HG03196 (cell line): Measurements from ENCODE around the gene ANKRD33B.
"Not testable (repeated sequence)": the region's sequence is repeated elsewhere in the genome, so short reads cannot be mapped to it uniquely, and the experiment has no call there.

Experiments
- ATAC-seq: cut with Tn5 transposase; IDR thresholded peaks from one replicate; pipeline ENCODE4 v1.9.1; 2021; ENCODE audit not compliant: unreplicated experiment

The ANKRD33B gene

GRCh38 chr5:10611290-10611689, 47.4 kb downstream of the ANKRD33B start:
- no peak for ATAC-seq

DNA sequence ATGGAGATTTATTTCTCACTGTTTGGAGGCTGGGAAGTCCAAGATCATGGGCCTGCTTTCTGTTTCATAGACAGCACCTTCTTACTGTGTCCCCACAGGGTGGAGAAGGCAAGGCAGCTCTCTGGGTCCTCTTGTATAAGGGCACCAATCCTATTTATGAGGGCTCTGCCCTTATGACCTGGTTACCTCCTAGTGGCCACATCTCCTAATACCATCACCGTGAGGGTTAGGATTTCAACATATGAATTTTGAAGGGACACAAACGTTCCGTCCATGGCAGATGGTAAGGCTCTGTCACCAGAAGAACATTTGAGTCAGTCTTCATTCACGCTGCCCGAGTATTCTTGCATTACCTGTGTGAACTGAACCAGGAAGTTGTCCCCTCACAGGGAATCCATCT, 48.4 kb downstream of the ANKRD33B start:
- no peak for ATAC-seq

DNA sequence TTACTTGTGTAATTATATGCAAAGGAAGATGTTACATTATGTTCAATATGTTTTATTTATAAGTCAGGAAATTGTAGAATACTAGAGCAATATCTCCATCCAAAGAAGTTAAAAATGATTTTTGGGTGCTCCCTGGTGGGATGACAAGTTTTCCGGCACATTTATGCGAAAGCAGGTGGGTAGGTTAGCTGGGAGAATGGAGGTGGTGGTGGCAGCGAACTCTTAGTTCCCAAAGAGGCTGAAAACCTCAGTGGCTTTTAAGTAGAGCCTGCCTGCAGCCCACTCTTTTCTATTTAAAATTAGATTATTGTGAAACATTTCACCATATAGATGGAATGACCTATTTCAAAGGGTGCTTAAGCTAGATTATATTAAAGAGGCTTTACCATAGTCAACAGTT, 51.8 kb downstream of the ANKRD33B start:
- ATAC-seq, result no peak

GRCh38 chr5:10617103-10617502, 53.2 kb downstream of the ANKRD33B start:
- ATAC-seq, result no peak

GRCh38 chr5:10618311-10618710, 54.4 kb downstream of the ANKRD33B start:
- no peak for ATAC-seq

GRCh38 chr5:10619649-10620048, 55.8 kb downstream of the ANKRD33B start:
- no peak for ATAC-seq

- no peak for ATAC-seq
Observed at GRCh38 chr5:10620346-10620745, 56.5 kb downstream of the ANKRD33B start.

DNA sequence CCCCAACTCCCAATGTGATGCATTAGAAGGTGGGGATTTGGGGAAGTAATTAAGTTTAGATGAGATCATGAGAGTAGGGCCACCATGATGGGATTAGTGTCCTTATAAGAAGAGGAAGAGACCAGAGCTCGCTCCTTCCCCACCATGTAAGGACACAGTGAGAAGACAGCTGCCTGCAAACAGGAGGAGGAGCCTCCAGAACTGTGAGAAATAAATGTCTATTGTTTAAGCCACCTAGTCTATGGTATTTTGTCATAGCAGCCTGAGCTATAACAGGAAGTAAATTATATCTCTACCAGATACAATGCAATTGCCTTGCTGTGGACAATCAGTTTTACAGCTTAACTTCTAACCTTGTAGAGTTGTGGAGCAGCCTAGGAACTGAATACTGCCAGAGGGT, 58.0 kb downstream of the ANKRD33B start:
- no peak for ATAC-seq

- ATAC-seq, result no peak
Observed at GRCh38 chr5:10622810-10623209, 58.9 kb downstream of the ANKRD33B start.

DNA sequence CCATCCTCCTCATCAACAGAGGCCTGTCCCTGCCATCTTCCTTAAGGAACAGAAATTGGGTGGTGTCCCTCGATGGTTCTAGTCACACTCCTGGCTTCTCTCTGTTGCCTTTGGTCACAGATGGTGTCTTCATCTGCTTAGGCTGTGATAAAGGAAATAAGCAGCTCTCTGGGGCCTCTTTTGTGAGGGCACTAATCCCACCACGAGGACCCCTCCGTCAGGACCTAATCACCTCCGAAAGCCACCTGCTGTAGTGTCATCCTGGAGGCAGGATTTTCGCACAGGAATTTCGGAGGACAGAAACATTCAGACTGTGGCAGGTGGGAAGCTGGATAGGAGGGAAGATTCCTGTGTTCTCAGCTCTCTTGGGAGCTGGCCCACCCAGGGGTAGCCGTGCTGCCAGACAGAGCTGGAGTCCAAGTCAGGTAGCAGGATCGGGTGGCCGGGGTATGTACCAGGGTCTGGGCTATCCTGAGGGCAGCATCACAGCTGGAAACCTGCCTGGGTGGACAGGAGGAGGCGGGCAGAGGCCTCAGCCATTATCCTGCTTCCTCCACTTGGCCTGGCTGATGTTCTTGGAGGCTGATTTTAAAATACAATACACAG, 59.5 kb downstream of the ANKRD33B start:
- ATAC-seq, result no peak

DNA sequence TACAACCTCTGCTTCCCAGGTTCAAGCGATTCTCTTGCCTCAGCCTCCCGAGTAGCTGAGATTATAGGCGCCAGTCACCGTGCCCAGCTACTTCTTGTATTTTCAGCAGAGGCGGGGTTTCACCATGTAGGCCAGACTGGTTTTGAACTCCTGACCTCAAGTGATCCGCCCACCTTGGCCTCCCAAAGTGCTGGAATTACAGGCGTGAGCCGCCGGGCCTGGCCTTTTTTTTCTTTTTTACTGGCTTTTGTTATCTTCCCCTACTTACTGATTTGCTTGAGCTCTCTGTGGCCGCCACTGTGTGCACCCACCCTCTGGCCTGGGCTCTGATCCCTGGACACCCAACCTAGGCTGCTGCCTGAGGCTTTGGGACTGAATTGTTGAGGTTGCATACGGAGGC, 60.3 kb downstream of the ANKRD33B start:
- no peak for ATAC-seq

DNA sequence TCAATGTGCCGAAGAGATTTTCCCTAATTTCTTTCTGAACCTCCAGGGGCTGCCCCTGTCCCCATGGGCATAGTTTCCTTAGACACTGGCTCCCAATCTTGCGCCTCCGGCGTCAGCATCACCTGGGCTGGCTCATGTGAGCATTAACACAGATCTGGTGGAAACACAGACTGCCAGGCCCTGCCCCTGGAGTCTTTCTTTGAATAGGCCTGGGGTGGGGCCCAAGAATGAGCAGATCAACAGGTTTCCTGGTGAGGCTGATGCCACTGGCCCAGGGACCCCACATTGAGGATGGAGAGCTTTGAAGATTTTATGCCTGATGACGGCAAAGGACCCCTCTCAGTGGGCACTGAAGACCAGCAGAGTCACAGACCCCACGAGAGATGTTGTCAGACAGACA, 60.8 kb downstream of the ANKRD33B start:
- ATAC-seq, result no peak

GRCh38 chr5:10625700-10626472, 62.0 kb downstream of the ANKRD33B start:
- ATAC-seq, result no peak

GRCh38 chr5:10626473-10627013, 62.7 kb downstream of the ANKRD33B start:
- ATAC-seq, result no peak

GRCh38 chr5:10627160-10627701, 63.4 kb downstream of the ANKRD33B start:
- peak; percentile 23 for ATAC-seq

DNA sequence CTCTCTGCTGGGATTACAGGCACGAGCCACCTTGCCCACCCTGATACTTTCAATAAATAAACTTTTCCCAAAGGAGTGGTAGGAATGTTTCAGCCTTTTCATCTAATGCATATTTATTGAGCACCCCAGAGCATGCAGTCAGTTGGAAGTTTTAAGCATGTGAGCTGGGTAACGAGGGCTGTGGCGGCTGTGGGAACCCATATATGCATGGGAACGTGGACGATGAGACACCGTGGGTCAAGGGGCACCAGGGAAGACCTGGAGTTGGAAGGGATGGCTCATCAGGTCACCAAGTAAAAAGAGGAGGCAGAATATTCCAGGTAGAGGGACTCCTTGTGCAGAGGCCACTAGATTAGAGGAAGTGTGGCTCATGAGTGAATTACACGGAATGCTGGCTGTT, 64.7 kb downstream of the ANKRD33B start:
- ATAC-seq, result no peak

DNA sequence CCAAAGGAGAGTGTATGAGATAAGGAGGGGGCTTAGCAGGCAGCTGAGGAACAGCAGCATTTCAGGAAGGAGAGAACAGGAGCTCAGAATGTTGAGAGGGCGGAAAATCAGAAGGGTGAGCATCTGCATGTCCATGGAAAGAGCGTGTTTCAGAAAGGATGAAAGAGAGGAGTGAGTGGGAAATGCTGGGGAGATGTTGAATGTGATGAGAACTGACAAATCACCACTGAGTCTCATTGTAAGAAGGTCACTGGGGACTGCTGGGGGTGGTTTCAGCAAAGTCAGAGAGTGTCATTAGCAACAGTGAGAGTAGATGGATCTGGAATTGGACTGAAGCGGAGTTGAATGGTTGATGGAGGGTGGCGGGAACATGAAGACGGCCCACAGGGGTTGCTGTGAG, 65.8 kb downstream of the ANKRD33B start:
- ATAC-seq, result no peak

DNA sequence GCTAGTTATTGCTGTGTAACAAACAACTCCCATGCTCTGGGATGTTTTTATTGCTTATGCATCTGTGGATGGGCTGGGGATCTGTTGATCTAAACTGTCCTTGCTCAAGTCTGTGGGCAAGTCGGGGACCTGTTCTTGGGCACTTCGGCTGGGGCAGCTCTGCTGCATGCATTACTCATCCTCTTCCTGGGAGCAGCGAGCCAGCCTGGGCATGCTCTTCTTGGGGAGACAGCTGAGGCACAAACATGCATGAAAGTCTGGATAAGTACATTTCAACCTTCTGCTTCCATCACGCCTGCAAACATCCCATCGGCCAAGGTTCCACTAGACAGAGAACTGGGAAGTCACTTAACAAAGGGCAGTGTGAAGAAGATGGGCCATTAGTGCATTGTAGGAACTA, 66.3 kb downstream of the ANKRD33B start:
- no peak for ATAC-seq

DNA sequence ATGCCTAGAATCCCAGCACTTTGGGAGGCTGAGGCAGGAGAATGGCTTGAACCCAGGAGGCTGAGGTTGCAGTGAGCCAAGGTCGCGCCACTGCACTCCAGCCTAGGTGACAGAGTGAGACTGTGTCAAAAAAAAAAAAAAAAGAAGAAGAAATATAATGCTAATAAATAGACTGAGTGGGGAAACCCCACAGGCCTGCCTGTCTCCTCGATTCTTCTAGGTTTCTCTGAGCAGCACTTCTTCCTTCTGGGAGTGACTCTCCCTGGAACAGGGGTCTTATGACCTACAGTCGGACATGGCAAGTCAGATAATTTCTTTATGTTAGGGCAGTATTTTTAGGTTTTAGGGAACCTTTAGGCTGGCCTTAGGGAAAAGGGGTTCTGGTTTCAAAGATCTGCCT, 66.9 kb downstream of the ANKRD33B start:
- not testable (repeated sequence) for ATAC-seq

GRCh38 chr5:10631316-10631996, 67.6 kb downstream of the ANKRD33B start:
- ATAC-seq, result peak; percentile 0

- ATAC-seq, result peak; percentile 40
Observed at GRCh38 chr5:10632110-10632761, 68.4 kb downstream of the ANKRD33B start.
